Heart left ventricle (tissue), 16 donors: Measurements from ENCODE around the gene OR2AE1. TPM values are rescaled to one million over a fixed set of nuclear protein-coding genes. Genes with fewer than 3 reads are reported as not detected.

Experiments
- ATAC-seq, 4 donors: fragments of 200-7000 bp; cut with Tn5 transposase; one replicate each; pipeline ENCODE4 v1.9.1; 2020 to 2022; ENCODE audit warnings: moderate library complexity in 4 of 4, mild to moderate bottlenecking in 3 of 4, moderate number of reproducible peaks in 1 of 4
- DNase-seq, 5 donors: peaks; one replicate each; pipeline ENCODE4 v3.0.0-alpha.2; 2020
- H3K27ac ChIP-seq, 12 donors: fragments of 200-600 bp; sonication (generic) in 4 of 12; one replicate each; pipeline versions ENCODE4 v1.5.0 to v1.8.0; 2016 to 2022; ENCODE audit warnings: mild to moderate bottlenecking in 2 of 12
- H3K27me3 ChIP-seq, 9 donors: fragments of 200-600 bp; sonication (generic) in 2 of 9; one replicate each; pipeline versions ENCODE4 v1.5.1 to v1.8.0; 2016 to 2022; ENCODE audit warnings: mild to moderate bottlenecking in 3 of 9
- H3K36me3 ChIP-seq, 9 donors: fragments of 200-600 bp; sonication (generic) in 2 of 9; one replicate each; pipeline versions ENCODE4 v1.5.0 to v1.8.0; 2018 to 2022; ENCODE audit warnings: mild to moderate bottlenecking in 2 of 9
- H3K4me1 ChIP-seq, 12 donors: fragments of 200-600 bp; sonication (generic) in 4 of 12; one replicate each; pipeline versions ENCODE4 v1.5.0 to v1.8.0; 2016 to 2022; ENCODE audit warnings: mild to moderate bottlenecking in 3 of 12
- H3K4me3 ChIP-seq, 12 donors: fragments of 200-600 bp; sonication (generic) in 4 of 12; one replicate each; pipeline versions ENCODE4 v1.5.0 to v1.8.0; 2017 to 2022; ENCODE audit warnings: mild to moderate bottlenecking in 9 of 12, moderate library complexity in 4 of 12
- H3K9me3 ChIP-seq, 12 donors: fragments of 200-600 bp; sonication (generic) in 4 of 12; one replicate each; pipeline versions ENCODE4 v1.5.0 to v1.8.0; 2016 to 2022; ENCODE audit warnings: mild to moderate bottlenecking in 1 of 12
- POLR2A ChIP-seq, 2 donors: fragments of 450-650 bp; IDR thresholded peaks; one replicate each; pipeline ENCODE4 v1.6.1; 2017; ENCODE audit warnings: antibody characterized with exemption in 2 of 2, mild to moderate bottlenecking in 2 of 2, moderate library complexity in 2 of 2
- WGBS, 4 donors: extraction: QIAGEN DNeasy Blood & Tissue Kit in 2 of 4; methylation state at CpG; one replicate each; pipeline versions ENCODE4 v1.1.5 to v1.1.7; 2013 to 2018; 5-methylcytosine and 5-hydroxymethylcytosine counted together
- intact Hi-C, 10 donors: fragments of 100-400 bp; cut with DNase I; formaldehyde crosslinking; loops; one replicate each; pipeline versions ENCODE4 v1.11.1 to v1.14.2; 2022
- polyA plus RNA-seq, 2 donors: library from polyadenylated mRNA; stranded (reverse); fragments of 200-250 nt; gene quantifications; one replicate each; pipeline ENCODE4 v1.2.3, GENCODE V29; 2013
- total RNA-seq, 9 donors: library from RNA; depleted of rRNA in 2 of 9; stranded (reverse); fragments of >200 nt in 2 of 9; fragmentation: NEBNext Ultra II Directional in 3 of 9; extraction: Animal tissue kit (Norgen Biotek cat#: 25700) in 3 of 9; gene quantifications; one replicate each; pipeline versions ENCODE4 v1.1.0 to v1.2.4, GENCODE V29; 2016 to 2023
- TF ChIP-seq, protein P1 (sequence below), 12 donors: fragments of 200-600 bp; sonication (generic) in 4 of 12; IDR thresholded peaks; one replicate each; pipeline versions ENCODE4 v1.5.0 to v1.8.0; 2018 to 2022; ENCODE audit warnings: antibody characterized with exemption in 12 of 12, mild to moderate bottlenecking in 5 of 12
- donor health status: ischemic (EF 13 %, LVEDD 7.1; RV severe dilation, severe dysfunction).
- donor health status: healthy with polysubstance abuse.
- donor health status: DM: no; HTN: yes; CAD: no.
- donor health status: DM: no; HTN: no; CAD: no.
- donor health status: ischemic (EF 25% LVEDD 6.9; RV normal size, moderate dysfunction).
- donor health status: ischemic (EF 25% LVEDD 5.7; RV mildly dilated, moderate dysfunction).
- donor health status: healthy.
- donor health status: DM: yes; HTN: yes; CAD: no.
- donor health status: ischemic (EF 35%, LVEDD 5.7; RV mildly dilated, moderate dysfunction).
- donor health status: nonischemic (EF 11% LVEDD 7.7; RV severe dilation, severe dysfunction).
- donor health status: DM: yes; HTN: yes; CAD: no.
- donor health status: PGD.
- donor health status: ischemic (EF 29% LVEDD 5.4; RV normal size, mild dysfunction).
- donor health status: nonischemic (EF 23%, LVEDD 6.1; RV moderate dilation, normal function).

The OR2AE1 gene
- total and polyA plus RNA-seq, 11 donors = not detected

DNA sequence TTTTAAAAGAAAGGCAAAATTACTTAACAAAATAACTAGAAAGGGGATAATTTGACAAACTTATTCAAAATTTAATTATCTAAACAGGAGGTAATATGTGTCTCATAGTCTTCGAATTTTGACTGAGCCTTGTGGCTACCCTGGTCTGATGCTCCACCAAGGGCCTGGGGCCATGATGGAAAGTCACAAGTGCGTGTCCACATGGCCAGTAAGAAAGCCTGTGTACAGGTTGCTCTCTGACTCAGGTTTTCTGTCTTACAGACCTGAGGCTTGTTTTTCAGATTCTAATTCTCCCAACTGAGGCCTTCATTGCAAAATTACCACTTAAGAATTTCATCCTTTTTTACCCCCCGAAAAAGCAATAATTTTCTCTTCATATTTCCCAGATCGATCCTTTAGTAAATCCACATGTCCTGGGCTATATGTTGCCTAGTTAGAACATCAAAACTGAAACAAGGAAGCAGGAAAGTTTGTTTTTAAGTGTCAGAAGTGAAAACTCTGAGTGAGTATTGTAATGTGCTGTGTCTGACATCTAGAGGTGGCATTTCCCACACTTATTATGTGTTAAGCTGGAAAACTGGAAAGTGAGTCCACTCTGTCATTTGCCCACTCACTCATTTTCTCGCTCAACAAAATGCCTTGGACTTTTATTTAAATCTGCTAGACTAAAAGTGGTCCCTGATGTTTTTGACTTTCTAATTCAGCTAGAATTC, 39.0 kb downstream of the OR2AE1 start:
- H3K9me3 ChIP-seq = no peaks in the 10 kb centered on the region
- no peaks in the 10 kb centered on the region for H3K4me1 ChIP-seq
- WGBS, 4 donors = 80 to 84% (median 82%) methylated on average over 5 of the region's 5 CpGs
- intact Hi-C loops = no loop called here
- no peak overlapping the region for H3K4me3 ChIP-seq
- peaks cover 0 to 4% (median 0%) of the 10 kb centered on the region in 9 donors for H3K27me3 ChIP-seq
- TF ChIP-seq POLR2A (IDR thresholded peaks at IDR 0.05) = no peak
- TF ChIP-seq, protein P1, sequence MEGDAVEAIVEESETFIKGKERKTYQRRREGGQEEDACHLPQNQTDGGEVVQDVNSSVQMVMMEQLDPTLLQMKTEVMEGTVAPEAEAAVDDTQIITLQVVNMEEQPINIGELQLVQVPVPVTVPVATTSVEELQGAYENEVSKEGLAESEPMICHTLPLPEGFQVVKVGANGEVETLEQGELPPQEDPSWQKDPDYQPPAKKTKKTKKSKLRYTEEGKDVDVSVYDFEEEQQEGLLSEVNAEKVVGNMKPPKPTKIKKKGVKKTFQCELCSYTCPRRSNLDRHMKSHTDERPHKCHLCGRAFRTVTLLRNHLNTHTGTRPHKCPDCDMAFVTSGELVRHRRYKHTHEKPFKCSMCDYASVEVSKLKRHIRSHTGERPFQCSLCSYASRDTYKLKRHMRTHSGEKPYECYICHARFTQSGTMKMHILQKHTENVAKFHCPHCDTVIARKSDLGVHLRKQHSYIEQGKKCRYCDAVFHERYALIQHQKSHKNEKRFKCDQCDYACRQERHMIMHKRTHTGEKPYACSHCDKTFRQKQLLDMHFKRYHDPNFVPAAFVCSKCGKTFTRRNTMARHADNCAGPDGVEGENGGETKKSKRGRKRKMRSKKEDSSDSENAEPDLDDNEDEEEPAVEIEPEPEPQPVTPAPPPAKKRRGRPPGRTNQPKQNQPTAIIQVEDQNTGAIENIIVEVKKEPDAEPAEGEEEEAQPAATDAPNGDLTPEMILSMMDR (IDR thresholded peaks at IDR 0.05) = peak in 2 of 12 donors; percentile 7 to 17
- H3K27ac ChIP-seq = no peak overlapping the region
- ATAC-seq = no peak
- DNase-seq = no peak
- H3K36me3 ChIP-seq = no peaks in the 10 kb centered on the region

DNA sequence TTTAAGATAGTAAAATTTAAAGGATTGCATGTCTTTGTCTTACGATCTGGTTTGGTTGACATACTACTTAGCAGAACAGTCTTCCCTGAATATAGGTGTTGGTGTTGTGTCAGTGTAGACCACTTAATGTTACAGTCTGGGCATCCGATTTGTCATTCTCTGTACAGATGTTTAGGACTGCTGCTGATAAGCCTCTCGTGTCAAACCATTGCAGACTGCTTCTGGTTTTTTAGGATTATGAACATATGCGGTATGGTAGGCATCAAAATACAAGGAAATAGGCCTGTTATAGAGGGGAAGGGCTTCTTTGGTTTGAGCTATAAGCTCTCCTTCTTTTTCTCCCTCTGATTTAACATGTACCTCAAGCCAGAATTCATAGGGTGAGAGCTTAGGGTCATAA, 41.6 kb downstream of the OR2AE1 start:
- H3K27me3 ChIP-seq = peaks cover 0 to 5% (median 0%) of the 10 kb centered on the region in 9 donors
- H3K4me3 ChIP-seq = no peak overlapping the region
- no peaks in the 10 kb centered on the region for H3K9me3 ChIP-seq
- no peaks in the 10 kb centered on the region for H3K36me3 ChIP-seq
- no peak overlapping the region for H3K27ac ChIP-seq
- intact Hi-C loops = no loop called here
- no peaks in the 10 kb centered on the region for H3K4me1 ChIP-seq
- no peak for DNase-seq
- TF ChIP-seq, protein P1 (IDR thresholded peaks at IDR 0.05) = no peak
- no peak for TF ChIP-seq POLR2A (IDR thresholded peaks at IDR 0.05)
- no peak for ATAC-seq
- WGBS, 4 donors = 79 to 89% (median 82%) methylated on average over 4 of the region's 4 CpGs

DNA sequence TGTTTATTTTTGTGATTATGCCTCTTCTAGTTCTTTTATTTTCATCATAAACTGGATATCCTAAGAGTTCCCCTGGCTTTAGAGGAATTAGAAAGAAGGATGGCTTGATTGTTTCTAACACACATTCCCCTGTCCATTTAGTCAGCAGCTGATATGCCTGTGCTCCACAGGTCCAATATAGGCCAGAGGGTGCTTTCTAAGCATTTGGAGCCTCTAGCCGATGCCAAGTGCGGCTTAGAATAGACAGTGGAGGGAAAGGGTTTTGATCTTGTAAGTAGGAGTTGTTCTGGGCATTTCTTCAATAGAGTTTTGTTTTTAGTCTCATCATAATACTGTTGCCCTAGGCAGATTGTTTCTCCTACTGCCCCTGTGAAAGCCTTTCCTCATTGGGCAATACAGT, 42.5 kb downstream of the OR2AE1 start:
- no peak overlapping the region for H3K4me3 ChIP-seq
- DNase-seq = no peak
- intact Hi-C loops = no loop called here
- H3K27ac ChIP-seq = no peak overlapping the region
- no peak for ATAC-seq
- TF ChIP-seq, protein P1 (IDR thresholded peaks at IDR 0.05) = no peak
- TF ChIP-seq POLR2A (IDR thresholded peaks at IDR 0.05) = no peak
- peaks cover 0 to 5% (median 0%) of the 10 kb centered on the region in 9 donors for H3K27me3 ChIP-seq
- H3K9me3 ChIP-seq = no peaks in the 10 kb centered on the region
- H3K4me1 ChIP-seq = no peaks in the 10 kb centered on the region
- 71 to 85% (median 77%) methylated on average over 2 of the region's 2 CpGs for WGBS, 4 donors
- no peaks in the 10 kb centered on the region for H3K36me3 ChIP-seq

DNA sequence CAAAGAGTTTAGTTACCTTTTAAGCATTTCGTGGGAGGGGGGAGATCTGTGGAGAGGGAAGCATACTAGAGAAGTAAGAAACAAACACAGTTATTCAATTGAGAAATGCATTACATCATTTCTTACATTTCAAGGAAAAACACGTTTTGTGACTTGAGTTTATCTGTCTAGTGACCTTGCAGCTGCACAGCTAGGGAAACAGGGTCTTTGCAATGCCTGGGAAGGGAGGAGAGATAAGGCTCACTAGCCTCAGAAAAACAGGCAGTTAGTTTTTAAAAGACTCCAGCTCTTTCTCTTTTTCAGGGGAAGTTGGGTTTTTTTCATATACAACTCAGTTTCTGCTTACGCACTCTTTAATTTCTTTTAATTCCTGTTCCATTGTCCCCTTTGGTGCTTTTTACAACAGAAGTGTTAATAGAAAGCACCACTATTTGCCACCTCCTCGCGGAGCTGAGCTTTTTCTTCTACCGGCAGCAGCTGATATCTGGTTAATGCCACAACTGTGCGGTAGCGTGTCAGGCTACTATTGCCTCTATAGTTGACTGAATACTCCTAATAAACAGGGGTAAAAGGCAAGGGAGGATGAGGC, 43.5 kb downstream of the OR2AE1 start:
- TF ChIP-seq, protein P1 (IDR thresholded peaks at IDR 0.05) = no peak
- TF ChIP-seq POLR2A (IDR thresholded peaks at IDR 0.05) = no peak
- Histone ChIP-seq H3K4me1 (no peaks in the 10 kb centered on the region), H3K27me3 (peaks cover 0 to 5% (median 0%) of the 10 kb centered on the region in 9 donors), H3K9me3 (no peaks in the 10 kb centered on the region), H3K36me3 (no peaks in the 10 kb centered on the region), H3K27ac (no peak overlapping the region), H3K4me3 (no peak overlapping the region)
- WGBS, 4 donors = 29 to 34% (median 30%) methylated on average over 8 of the region's 8 CpGs
- intact Hi-C loops = no loop called here
- no peak for ATAC-seq
- no peak for DNase-seq
